GM20000 (cell line): Measurements from ENCODE around the gene TENT5C.
A peak's percentile ranks its signal among the peaks of the same experiment; 100 is the strongest.

Source experiments
- DNase-seq: peaks from one replicate; pipeline ENCODE4 v3.0.0; 2012; ENCODE audit warnings: low spot score
- TF ChIP-seq, protein P1 (sequence below): IDR thresholded peaks from 2 replicates; pipeline ENCODE4 v1.5.1; 2012; ENCODE audit warnings: mild to moderate bottlenecking, control low read depth; ENCODE audit errors: extremely low read depth, missing control alignments

TENT5C gene

DNA sequence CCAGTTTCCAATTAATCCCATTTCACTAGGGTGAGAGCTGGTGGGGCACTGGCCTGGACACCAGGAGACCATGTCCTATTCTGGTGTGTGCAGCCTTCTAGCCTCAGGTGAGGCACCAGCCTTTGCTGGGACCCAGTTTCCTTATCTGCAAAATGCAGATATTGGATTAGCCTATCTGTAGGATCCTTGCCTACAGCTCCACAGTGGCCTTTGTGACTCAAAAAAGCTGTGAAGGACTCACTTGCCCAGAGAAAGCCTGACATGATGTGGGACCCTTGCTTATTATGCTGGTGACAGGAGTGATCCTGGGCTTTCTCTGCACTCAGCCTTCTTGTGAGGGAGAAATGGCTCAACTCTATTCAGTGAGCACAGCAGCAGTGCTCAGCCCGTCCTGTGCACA lies 32.3 kb downstream of the TENT5C start:
- TF ChIP-seq, protein P1, sequence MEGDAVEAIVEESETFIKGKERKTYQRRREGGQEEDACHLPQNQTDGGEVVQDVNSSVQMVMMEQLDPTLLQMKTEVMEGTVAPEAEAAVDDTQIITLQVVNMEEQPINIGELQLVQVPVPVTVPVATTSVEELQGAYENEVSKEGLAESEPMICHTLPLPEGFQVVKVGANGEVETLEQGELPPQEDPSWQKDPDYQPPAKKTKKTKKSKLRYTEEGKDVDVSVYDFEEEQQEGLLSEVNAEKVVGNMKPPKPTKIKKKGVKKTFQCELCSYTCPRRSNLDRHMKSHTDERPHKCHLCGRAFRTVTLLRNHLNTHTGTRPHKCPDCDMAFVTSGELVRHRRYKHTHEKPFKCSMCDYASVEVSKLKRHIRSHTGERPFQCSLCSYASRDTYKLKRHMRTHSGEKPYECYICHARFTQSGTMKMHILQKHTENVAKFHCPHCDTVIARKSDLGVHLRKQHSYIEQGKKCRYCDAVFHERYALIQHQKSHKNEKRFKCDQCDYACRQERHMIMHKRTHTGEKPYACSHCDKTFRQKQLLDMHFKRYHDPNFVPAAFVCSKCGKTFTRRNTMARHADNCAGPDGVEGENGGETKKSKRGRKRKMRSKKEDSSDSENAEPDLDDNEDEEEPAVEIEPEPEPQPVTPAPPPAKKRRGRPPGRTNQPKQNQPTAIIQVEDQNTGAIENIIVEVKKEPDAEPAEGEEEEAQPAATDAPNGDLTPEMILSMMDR = no peak
- no peak for DNase-seq

DNA sequence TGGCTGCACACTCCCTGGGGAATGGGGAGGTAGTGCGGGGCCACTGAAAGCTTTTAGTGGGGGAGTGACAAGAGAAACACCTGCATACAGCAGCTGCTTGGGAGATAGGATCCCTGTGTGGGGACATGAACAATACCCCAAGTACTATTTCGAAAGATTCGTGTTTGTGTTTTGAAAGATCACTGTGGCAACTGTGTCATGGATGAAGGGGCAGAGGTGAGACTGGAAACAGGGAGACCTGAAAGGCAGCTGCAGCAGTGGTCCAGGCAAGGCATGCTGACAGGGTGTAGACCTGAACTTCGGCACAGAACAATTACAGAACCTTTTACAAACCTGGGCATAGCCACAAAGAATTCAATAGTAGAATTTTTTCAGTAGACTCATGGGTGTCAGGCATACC lies 32.9 kb downstream of the TENT5C start:
- no peak for DNase-seq
- TF ChIP-seq, protein P1 = no peak

DNA sequence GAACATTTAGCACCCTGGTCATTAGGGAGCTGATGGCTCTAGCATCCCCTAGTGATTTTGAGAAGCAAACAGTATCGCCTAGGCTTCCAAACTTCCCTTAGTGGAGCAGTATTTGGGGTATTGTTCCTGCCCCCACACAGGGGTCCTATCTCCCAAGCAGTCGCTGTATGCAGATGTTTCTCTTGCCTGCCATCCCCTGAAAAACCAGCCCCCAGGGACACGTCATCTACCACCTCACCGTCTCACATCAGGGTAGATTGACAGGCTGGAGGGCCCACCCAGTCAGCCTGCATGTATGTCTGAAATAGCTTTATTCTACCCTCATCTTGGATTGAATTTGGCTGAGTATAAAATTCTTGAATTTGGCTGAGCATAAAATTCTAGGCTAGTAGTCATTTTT lies 33.9 kb downstream of the TENT5C start:
- no peak for DNase-seq
- TF ChIP-seq, protein P1 = no peak

DNA sequence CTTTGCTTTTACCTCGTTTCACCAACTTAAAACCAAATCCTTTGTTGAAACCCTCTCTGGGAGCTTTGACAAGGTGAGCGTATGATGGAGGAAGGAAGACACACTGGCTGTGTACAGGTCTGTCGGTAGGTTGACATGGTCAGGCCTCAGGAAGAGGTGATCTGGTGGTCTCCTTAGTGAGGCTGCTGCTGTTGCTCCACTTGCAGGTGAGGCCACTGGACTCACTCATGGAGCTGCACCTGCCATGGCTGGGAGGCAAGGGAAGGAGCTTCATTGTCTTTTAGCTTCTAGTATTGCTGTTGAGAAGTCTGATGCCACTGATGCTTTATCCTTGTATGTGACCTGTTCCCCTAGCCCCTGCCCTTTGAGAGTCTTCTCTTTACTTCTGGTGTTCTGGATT lies 35.7 kb downstream of the TENT5C start:
- no peak for DNase-seq
- TF ChIP-seq, protein P1 = no peak

DNA sequence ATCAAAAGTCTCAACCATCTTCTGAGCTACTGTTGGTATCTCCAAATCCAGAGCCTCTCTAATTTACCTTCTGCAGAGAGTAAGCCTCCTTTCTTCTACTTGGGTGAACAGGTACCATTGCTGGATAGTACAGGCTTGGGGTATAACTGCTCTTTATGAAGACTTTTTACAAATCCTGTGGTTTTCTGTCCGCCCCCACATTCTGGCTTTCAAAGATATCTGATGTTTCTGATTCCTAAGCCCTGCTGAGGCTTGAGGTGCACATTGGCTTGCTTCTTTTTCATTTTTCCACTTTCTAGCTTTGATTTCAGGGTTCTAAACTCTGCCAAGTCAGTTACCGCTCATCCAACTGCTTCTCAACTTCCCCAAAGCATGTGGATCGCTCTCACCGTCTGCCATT lies 37.1 kb downstream of the TENT5C start:
- TF ChIP-seq, protein P1 = no peak

DNA sequence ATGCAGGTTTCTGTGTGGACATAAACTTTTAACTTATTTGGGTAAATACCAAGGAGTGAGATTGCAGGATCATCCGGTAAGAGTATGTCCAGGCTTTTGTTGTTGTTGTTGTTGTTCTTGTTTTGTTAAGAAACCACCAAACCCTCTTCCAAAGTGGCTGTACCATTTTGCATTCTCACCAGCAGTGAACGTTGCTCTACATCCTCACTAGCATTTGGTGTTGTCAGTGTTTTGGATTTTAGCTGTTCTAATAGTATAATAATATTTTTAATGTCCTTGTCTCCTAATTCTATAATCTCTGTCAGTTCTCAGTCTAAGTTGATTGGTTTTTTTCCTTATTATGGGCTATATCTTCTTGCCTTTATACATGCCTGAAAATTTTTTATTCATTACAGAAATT lies 37.8 kb downstream of the TENT5C start:
- TF ChIP-seq, protein P1 = no peak

More for the DNA sequence above, 37.1 kb downstream of the TENT5C start:
- DNase-seq = no peak

DNA sequence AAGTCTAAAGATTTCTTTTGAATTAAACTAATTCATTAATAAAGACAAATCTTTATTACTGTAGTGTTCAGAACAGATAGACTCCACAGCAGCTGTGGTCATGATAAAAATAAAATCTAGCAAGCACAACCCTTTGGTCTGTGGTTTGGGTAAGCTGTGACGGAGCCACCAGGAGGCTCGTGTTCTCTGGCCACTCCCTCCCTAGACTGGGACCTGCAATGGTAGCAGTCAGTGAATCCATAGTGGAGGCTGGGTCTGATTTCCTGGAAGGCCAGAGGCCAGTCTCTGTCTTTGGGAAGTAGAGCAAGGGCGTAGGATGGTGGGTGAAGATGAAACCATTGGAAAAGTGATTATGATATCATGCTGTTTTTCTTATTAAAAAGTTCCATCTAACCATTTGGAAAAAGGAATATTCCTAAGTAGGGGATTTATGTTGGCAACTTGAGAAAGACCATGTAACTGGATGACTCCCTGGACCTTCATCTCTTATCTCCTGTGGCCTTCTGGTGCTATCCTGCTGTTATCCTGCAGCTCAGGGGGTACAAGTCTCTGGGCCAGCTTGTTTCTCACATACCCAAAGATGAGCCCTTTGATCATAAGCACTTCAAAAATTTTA lies 39.0 kb downstream of the TENT5C start:
- peak; percentile 30 for DNase-seq
- TF ChIP-seq, protein P1 = no peak

More for the DNA sequence above, 37.8 kb downstream of the TENT5C start:
- no peak for DNase-seq
